ENCODE results near the gene DSG4.

DNA sequence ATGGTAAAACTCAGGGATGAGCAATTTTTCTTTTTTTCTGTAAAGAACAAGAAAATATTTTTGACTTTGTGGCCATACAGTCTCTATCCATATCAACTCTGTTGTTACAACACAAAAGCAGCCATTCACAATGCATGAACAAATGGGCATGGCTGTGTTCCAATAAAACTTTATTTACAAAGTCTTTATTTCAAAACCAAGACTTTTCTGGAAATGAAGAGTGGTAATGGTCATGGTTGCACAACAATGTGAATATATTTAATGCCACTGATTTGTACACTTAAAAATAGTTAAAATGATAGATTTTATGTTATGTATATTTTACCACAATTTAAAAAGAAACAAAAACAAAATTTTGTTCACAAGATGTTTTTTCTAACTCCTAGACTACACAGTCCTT, 69.3 kb downstream of the DSG4 start:
- TF ChIP-seq, protein P1, sequence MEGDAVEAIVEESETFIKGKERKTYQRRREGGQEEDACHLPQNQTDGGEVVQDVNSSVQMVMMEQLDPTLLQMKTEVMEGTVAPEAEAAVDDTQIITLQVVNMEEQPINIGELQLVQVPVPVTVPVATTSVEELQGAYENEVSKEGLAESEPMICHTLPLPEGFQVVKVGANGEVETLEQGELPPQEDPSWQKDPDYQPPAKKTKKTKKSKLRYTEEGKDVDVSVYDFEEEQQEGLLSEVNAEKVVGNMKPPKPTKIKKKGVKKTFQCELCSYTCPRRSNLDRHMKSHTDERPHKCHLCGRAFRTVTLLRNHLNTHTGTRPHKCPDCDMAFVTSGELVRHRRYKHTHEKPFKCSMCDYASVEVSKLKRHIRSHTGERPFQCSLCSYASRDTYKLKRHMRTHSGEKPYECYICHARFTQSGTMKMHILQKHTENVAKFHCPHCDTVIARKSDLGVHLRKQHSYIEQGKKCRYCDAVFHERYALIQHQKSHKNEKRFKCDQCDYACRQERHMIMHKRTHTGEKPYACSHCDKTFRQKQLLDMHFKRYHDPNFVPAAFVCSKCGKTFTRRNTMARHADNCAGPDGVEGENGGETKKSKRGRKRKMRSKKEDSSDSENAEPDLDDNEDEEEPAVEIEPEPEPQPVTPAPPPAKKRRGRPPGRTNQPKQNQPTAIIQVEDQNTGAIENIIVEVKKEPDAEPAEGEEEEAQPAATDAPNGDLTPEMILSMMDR (IDR thresholded peaks at IDR 0.05) = no peak
- no peak for TF ChIP-seq ZFX (IDR thresholded peaks at IDR 0.05; ENCODE audit: borderline replicate concordance)
